Measurements from ENCODE around the gene IQCF6. TPM values are rescaled to one million over a fixed set of nuclear protein-coding genes. Genes with fewer than 3 reads are reported as not detected.

The IQCF6 gene
- polyA plus RNA-seq, 1 donor (not counting 4 experiments of a cell fraction or from before 2014, with no cell fraction given) = not detected

DNA sequence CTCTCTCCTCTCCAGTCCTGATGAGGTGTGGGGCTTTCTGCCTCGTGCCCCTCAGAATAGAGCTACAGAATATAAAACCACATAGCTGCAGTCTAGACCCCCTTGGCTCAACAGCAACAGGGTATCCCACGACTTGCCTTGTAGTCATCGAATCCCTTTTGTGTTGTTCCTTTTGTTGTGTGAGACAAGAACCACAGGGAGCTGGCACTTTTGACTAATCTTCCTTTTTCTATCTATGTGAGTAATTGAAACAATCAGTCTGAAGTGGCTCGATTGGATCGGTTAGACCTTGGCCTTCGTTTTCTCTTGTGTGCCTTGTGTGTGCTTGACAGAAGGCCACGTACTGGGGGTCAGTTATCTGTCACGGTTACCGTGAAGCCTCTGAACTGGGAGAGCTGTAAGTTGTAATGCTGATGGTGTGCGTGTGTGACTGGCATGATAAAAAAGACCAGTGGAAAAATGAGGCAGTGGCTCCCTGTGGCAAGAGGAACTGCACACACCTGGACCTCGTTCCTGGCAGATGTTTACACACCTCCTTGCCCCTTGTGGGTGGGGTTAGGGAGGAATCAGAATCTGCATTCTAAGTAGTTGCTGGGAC is 23.2 kb upstream of the IQCF6 start:
- no peaks in the 10 kb centered on the region for H3K27me3 ChIP-seq (ENCODE audit: control insufficient read depth, extremely low read depth, insufficient read depth, low read length)
- no peaks in the 10 kb centered on the region for H3K9me1 ChIP-seq (ENCODE audit: control insufficient read depth, extremely low read depth, insufficient read depth, low read length)
- H3K4me2 ChIP-seq (ENCODE audit: control insufficient read depth, extremely low read depth, insufficient read depth, low read depth, low read length) = no peak overlapping the region
- H2AFZ ChIP-seq (ENCODE audit: control insufficient read depth, low read length) = no peak overlapping the region
- H3K27ac ChIP-seq (ENCODE audit: control insufficient read depth, insufficient read depth, low read length) = no peak overlapping the region
- dilution Hi-C loops (cut with MboI; ENCODE audit: extremely low pct_ligation_motif_present, low sequenced_read_pairs) = no loop called here
- H4K20me1 ChIP-seq (ENCODE audit: control insufficient read depth, extremely low read depth, insufficient read depth, low read length) = no peaks in the 10 kb centered on the region
- peaks cover 9% of the 10 kb centered on the region for H3K4me1 ChIP-seq (ENCODE audit: control insufficient read depth, extremely low read depth, insufficient read depth, low read length)
- H3K9me3 ChIP-seq (ENCODE audit: control insufficient read depth, low read depth, low read length) = no peaks in the 10 kb centered on the region
- no peak for TF ChIP-seq EZH2 (IDR thresholded peaks at IDR 0.05; ENCODE audit: low read length)
- TF ChIP-seq, protein P1, sequence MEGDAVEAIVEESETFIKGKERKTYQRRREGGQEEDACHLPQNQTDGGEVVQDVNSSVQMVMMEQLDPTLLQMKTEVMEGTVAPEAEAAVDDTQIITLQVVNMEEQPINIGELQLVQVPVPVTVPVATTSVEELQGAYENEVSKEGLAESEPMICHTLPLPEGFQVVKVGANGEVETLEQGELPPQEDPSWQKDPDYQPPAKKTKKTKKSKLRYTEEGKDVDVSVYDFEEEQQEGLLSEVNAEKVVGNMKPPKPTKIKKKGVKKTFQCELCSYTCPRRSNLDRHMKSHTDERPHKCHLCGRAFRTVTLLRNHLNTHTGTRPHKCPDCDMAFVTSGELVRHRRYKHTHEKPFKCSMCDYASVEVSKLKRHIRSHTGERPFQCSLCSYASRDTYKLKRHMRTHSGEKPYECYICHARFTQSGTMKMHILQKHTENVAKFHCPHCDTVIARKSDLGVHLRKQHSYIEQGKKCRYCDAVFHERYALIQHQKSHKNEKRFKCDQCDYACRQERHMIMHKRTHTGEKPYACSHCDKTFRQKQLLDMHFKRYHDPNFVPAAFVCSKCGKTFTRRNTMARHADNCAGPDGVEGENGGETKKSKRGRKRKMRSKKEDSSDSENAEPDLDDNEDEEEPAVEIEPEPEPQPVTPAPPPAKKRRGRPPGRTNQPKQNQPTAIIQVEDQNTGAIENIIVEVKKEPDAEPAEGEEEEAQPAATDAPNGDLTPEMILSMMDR (optimal IDR thresholded peaks at IDR 0.05 in 1 of 3, IDR thresholded peaks at IDR 0.05 in 1 of 3, conservative IDR thresholded peaks at IDR 0.05 in 1 of 3; ENCODE audit: extremely low read depth in 1 of 3, insufficient read depth in 2 of 3, low read length in 3 of 3) = no peak
- DNase-seq (ENCODE audit: low read depth, low spot score) (no peak), FAIRE-seq (no peak)
- H3K9ac ChIP-seq (ENCODE audit: control insufficient read depth, extremely low read depth, insufficient read depth, low read length) = no peak overlapping the region
- no peaks in the 10 kb centered on the region for H3K36me3 ChIP-seq (ENCODE audit: control insufficient read depth in 2 of 2, extremely low read depth in 1 of 2, insufficient read depth in 2 of 2, low read length in 2 of 2)
- H3K4me3 ChIP-seq (ENCODE audit: control insufficient read depth in 2 of 3, extremely low read depth in 1 of 3, insufficient read depth in 2 of 3, low read depth in 1 of 3, low read length in 3 of 3) = no peak overlapping the region
- H3K79me2 ChIP-seq (ENCODE audit: control insufficient read depth, insufficient read depth, low read length) = no peaks in the 10 kb centered on the region

DNA sequence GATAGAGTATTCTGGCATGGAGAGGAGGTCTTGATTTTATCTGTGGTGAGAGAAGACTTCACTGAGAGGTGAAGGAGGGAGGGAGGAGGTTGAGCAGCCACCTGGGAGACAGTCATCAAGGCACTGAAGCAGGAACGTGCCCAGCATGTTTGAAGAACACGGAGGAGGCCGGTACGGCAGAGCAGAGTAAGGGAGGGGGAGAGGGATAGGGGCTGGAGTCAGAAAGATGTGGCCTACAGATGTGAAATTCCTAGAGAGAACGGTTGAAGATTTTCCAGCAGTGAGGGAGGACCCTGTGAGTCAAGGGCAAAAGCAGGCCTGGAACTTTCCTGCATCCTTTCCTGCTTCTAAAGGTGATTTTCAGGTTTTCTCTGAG is 21.7 kb upstream of the IQCF6 start:
- Histone ChIP-seq H3K27me3 (ENCODE audit: control insufficient read depth, extremely low read depth, insufficient read depth, low read length) (no peaks in the 10 kb centered on the region), H3K9ac (ENCODE audit: control insufficient read depth, extremely low read depth, insufficient read depth, low read length) (no peak overlapping the region), H3K4me2 (ENCODE audit: control insufficient read depth, extremely low read depth, insufficient read depth, low read depth, low read length) (no peak overlapping the region), H3K79me2 (ENCODE audit: control insufficient read depth, insufficient read depth, low read length) (no peaks in the 10 kb centered on the region), H3K27ac (ENCODE audit: control insufficient read depth, insufficient read depth, low read length) (no peak overlapping the region), H2AFZ (ENCODE audit: control insufficient read depth, low read length) (no peak overlapping the region), H3K4me3 (ENCODE audit: control insufficient read depth in 2 of 3, extremely low read depth in 1 of 3, insufficient read depth in 2 of 3, low read depth in 1 of 3, low read length in 3 of 3) (no peak overlapping the region), H3K36me3 (ENCODE audit: control insufficient read depth in 2 of 2, extremely low read depth in 1 of 2, insufficient read depth in 2 of 2, low read length in 2 of 2) (no peaks in the 10 kb centered on the region), H3K9me1 (ENCODE audit: control insufficient read depth, extremely low read depth, insufficient read depth, low read length) (no peaks in the 10 kb centered on the region), H3K9me3 (ENCODE audit: control insufficient read depth, low read depth, low read length) (no peaks in the 10 kb centered on the region), H4K20me1 (ENCODE audit: control insufficient read depth, extremely low read depth, insufficient read depth, low read length) (no peaks in the 10 kb centered on the region), H3K4me1 (ENCODE audit: control insufficient read depth, extremely low read depth, insufficient read depth, low read length) (peaks cover 19% of the 10 kb centered on the region)
- dilution Hi-C loops (cut with MboI; ENCODE audit: extremely low pct_ligation_motif_present, low sequenced_read_pairs) = no loop called here
- DNase-seq (ENCODE audit: low read depth, low spot score) (no peak), FAIRE-seq (no peak)
- TF ChIP-seq EZH2 (IDR thresholded peaks at IDR 0.05; ENCODE audit: low read length) = no peak
- TF ChIP-seq, protein P1 (optimal IDR thresholded peaks at IDR 0.05 in 1 of 3, IDR thresholded peaks at IDR 0.05 in 1 of 3, conservative IDR thresholded peaks at IDR 0.05 in 1 of 3; ENCODE audit: extremely low read depth in 1 of 3, insufficient read depth in 2 of 3, low read length in 3 of 3) = no peak

All from keratinocyte (primary cell).